IMR-90 (cell line): ENCODE measurements around the gene HEPH. TPM values are rescaled to one million over a fixed set of nuclear protein-coding genes. Genes with fewer than 3 reads are reported as not detected.

Source experiments
- ATAC-seq: fragments of 200-7000 bp; cut with Tn5 transposase; 2 replicates; pipeline ENCODE4 v1.9.1; 2020; ENCODE audit warnings: low read depth, mild to moderate bottlenecking, moderate library complexity
- BruUV-seq: library from RNA; stranded (reverse); fragments of 400-500 nt; replicated peaks from 2 replicates; lab custom pipeline; 2021; lab: Mats Ljungman, UMichigan
- CTCF ChIA-PET: fragments of 300-600 bp; formaldehyde crosslinking; extraction: SDS; loops from one replicate; lab custom pipeline; 2021; ENCODE audit warnings: antibody characterized with exemption; lab: Yijun Ruan, JAX
- POLR2A ChIA-PET: fragments of 300-600 bp; sonication (Branson Sonifier 250); formaldehyde crosslinking; loops from one replicate; lab custom pipeline; 2022; ENCODE audit warnings: antibody characterized with exemption; ENCODE audit not compliant: unreplicated experiment; lab: Charles Lee
- DNase-seq: peaks from one replicate; pipeline ENCODE4 v3.0.0; 2013
- H2AFZ ChIP-seq: replicated peaks from 2 replicates; pipeline ENCODE3; 2013; ENCODE audit warnings: low read length, mild to moderate bottlenecking; ENCODE audit not compliant: poor library complexity
- H2AK5ac ChIP-seq: 2 replicates; pipeline ENCODE4 v1.6.1; 2013; ENCODE audit warnings: low read depth, low read length, inconsistent platforms
- H2AK9ac ChIP-seq: replicated peaks from 2 replicates; pipeline ENCODE3; 2013; ENCODE audit warnings: mild to moderate bottlenecking, low read depth, low read length, moderate library complexity; ENCODE audit not compliant: poor library complexity
- H2BK120ac ChIP-seq: 2 replicates; pipeline ENCODE4 v1.6.1; 2013; ENCODE audit warnings: low read depth, low read length, inconsistent platforms
- H2BK15ac ChIP-seq: 3 replicates; pipeline ENCODE4 v1.6.1; 2013; ENCODE audit warnings: low read depth, low read length, inconsistent platforms
- H2BK20ac ChIP-seq: 2 replicates; pipeline ENCODE4 v1.6.1; 2013; ENCODE audit warnings: low read depth, mild to moderate bottlenecking, inconsistent platforms, low read length, moderate library complexity
- H2BK5ac ChIP-seq: 2 replicates; pipeline ENCODE4 v1.6.1; 2013; ENCODE audit warnings: mild to moderate bottlenecking, low read depth, low read length, inconsistent platforms; ENCODE audit not compliant: poor library complexity, severe bottlenecking
- H3K14ac ChIP-seq: replicated peaks from 2 replicates; pipeline ENCODE4 v1.6.1; 2013; ENCODE audit warnings: low read depth, low read length, inconsistent platforms
- H3K18ac ChIP-seq: 2 replicates; pipeline ENCODE4 v1.6.1; 2013; ENCODE audit warnings: low read depth, low read length, control low read depth
- H3K23ac ChIP-seq: 2 replicates; pipeline ENCODE4 v1.6.1; 2013; ENCODE audit warnings: low read depth, low read length, inconsistent platforms
- H3K27ac ChIP-seq: 2 replicates; pipeline ENCODE4 v1.5.1; 2013; ENCODE audit warnings: mild to moderate bottlenecking, control low read depth, low read length; ENCODE audit not compliant: insufficient read depth
- H3K27me3 ChIP-seq: 2 replicates; pipeline ENCODE4 v1.6.1; 2013; ENCODE audit warnings: low read length; ENCODE audit not compliant: control insufficient read depth, insufficient read depth
- H3K36me3 ChIP-seq: 2 replicates; pipeline ENCODE4 v1.6.1; 2013; ENCODE audit warnings: low read length, mixed read lengths; ENCODE audit not compliant: control insufficient read depth, insufficient read depth
- H3K4ac ChIP-seq: 2 replicates; pipeline ENCODE4 v1.6.1; 2013; ENCODE audit warnings: low read depth, low read length, inconsistent platforms
- H3K4me1 ChIP-seq: 2 replicates; pipeline ENCODE4 v1.6.1; 2013; ENCODE audit warnings: low read length, mixed read lengths; ENCODE audit not compliant: control insufficient read depth, insufficient read depth
- H3K4me2 ChIP-seq: 2 replicates; pipeline ENCODE4 v1.6.1; 2013; ENCODE audit warnings: low read depth, mild to moderate bottlenecking, control low read depth, low read length, moderate library complexity
- H3K4me3 ChIP-seq: 2 replicates; pipeline ENCODE4 v1.5.1; 2013; ENCODE audit warnings: low read depth, mild to moderate bottlenecking, control low read depth, low read length, moderate library complexity; ENCODE audit not compliant: insufficient read depth
- H3K56ac ChIP-seq: 2 replicates; pipeline ENCODE4 v1.6.1; 2013; ENCODE audit warnings: low read length, inconsistent platforms; ENCODE audit not compliant: insufficient read depth; ENCODE audit errors: extremely low read depth
- H3K79me1 ChIP-seq, 2 experiments: 2 replicates each; pipeline ENCODE4 v1.6.1; 2013; ENCODE audit warnings: low read length in 2 of 2, inconsistent platforms in 1 of 2, low read depth in 1 of 2
- H3K9ac ChIP-seq: 2 replicates; pipeline ENCODE4 v1.6.1; 2013; ENCODE audit warnings: low read depth, low read length, control low read depth
- H3K9me1 ChIP-seq: 2 replicates; pipeline ENCODE4 v1.6.1; 2013; ENCODE audit warnings: low read length, inconsistent platforms; ENCODE audit not compliant: insufficient read depth
- H3K9me3 ChIP-seq: 2 replicates; pipeline ENCODE4 v1.6.1; 2013; ENCODE audit warnings: low read length; ENCODE audit not compliant: control insufficient read depth, insufficient read depth
- H4K20me1 ChIP-seq: 2 replicates; pipeline ENCODE4 v1.6.1; 2013; ENCODE audit warnings: low read length, inconsistent platforms; ENCODE audit not compliant: insufficient read depth
- H4K5ac ChIP-seq: 2 replicates; pipeline ENCODE4 v1.6.1; 2013; ENCODE audit warnings: mild to moderate bottlenecking, low read depth, low read length, control low read depth
- H4K8ac ChIP-seq, 2 experiments: 2 replicates each; pipeline ENCODE4 v1.6.1; 2013; ENCODE audit warnings: low read depth in 2 of 2, low read length in 2 of 2, control low read depth in 1 of 2, inconsistent platforms in 1 of 2
- H4K91ac ChIP-seq: 2 replicates; pipeline ENCODE4 v1.6.1; 2013; ENCODE audit warnings: low read depth, low read length, inconsistent platforms; ENCODE audit not compliant: insufficient read depth
- CHD1 ChIP-seq: IDR thresholded peaks from 2 replicates; pipeline ENCODE4 v1.6.1; 2012; ENCODE audit warnings: low read depth, low read length, improper control_type of control experiment
- FOS ChIP-seq: fragments of 150-350 bp; IDR thresholded peaks from 2 replicates; pipeline ENCODE4 v1.6.1; 2016; ENCODE audit warnings: low read depth, low read length
- NFE2L2 ChIP-seq: fragments of 150-350 bp; IDR thresholded peaks from 2 replicates; pipeline ENCODE4 v1.6.1; 2016; ENCODE audit warnings: low read depth, mild to moderate bottlenecking, low read length
- RFX5 ChIP-seq: IDR thresholded peaks from 2 replicates; pipeline ENCODE4 v1.8.0; 2012; ENCODE audit warnings: low read depth, mild to moderate bottlenecking, low read length, moderate library complexity
- USF2 ChIP-seq: fragments of 150-350 bp; IDR thresholded peaks from 2 replicates; pipeline ENCODE4 v1.6.1; 2017; ENCODE audit warnings: mild to moderate bottlenecking, antibody characterized with exemption, low read length, low read depth
- WGBS, 2 experiments: methylation state at CpG; one replicate each; pipeline versions ENCODE4 v1.1.5 to v1.1.7; 2013; ENCODE audit warnings: missing lambda C conversion rate in 2 of 2; ENCODE audit not compliant: insufficient read length in 1 of 2; ENCODE audit errors: extremely low coverage in 2 of 2; 5-methylcytosine and 5-hydroxymethylcytosine counted together
- dilution Hi-C: fragments of 300-500 bp; cut with HindIII; formaldehyde crosslinking; loops from one replicate; pipeline ENCODE4 v1.14.3; 2018; ENCODE audit warnings: low sequenced_read_pairs; ENCODE audit not compliant: unreplicated experiment
- in situ Hi-C: fragments of 300-500 bp; cut with MboI; formaldehyde crosslinking; loops from 3 replicates; pipeline ENCODE4 v1.14.3; 2019; ENCODE audit warnings: low sequenced_read_pairs, inconsistent platforms, mixed read lengths
- intact Hi-C: fragments of 100-400 bp; cut with micrococcal nuclease; formaldehyde crosslinking; loops from 2 replicates; pipeline ENCODE4 v1.10.0; 2022
- polyA plus RNA-seq, 3 experiments: library from polyadenylated mRNA; depleted of rRNA; stranded (reverse); fragments of >200 nt; gene quantifications; 2 replicates each; pipeline ENCODE4 v1.2.3, GENCODE V29; 2012; ENCODE audit warnings: low replicate concordance in 1 of 3
- total RNA-seq: library from RNA; depleted of rRNA; stranded (reverse); fragments of >200 nt; gene quantifications from 2 replicates; pipeline ENCODE4 v1.2.3, GENCODE V29; 2012

The HEPH gene
- total and polyA plus RNA-seq, 2 of the 4 experiments (the other 2 are of a cell fraction) = 23.5 to 29.5 TPM

GRCh38 chrX:66149519-66149918 lies 14.5 kb upstream of the HEPH start:
- Histone ChIP-seq H3K9me3 (no peaks in the 10 kb centered on the region), H3K18ac (no peak overlapping the region), H2BK120ac (no peak overlapping the region), H3K27me3 (peaks cover 2% of the 10 kb centered on the region; the same call in 1 of the 2 replicates), H3K4me3 (no peak overlapping the region), H3K4ac (no peak overlapping the region), H3K23ac (no peak overlapping the region), H2AFZ (no peak overlapping the region), H2BK5ac (no peak overlapping the region), H3K36me3 (no peaks in the 10 kb centered on the region), H4K91ac (no peak overlapping the region), H3K4me1 (no peaks in the 10 kb centered on the region), H2BK15ac (no peak overlapping the region), H3K79me1 (no peaks in the 10 kb centered on the region), H2AK5ac (no peak overlapping the region), H3K14ac (no peak overlapping the region), H3K4me2 (no peak overlapping the region), H4K20me1 (no peaks in the 10 kb centered on the region), H2AK9ac (no peak overlapping the region), H4K8ac (no peak overlapping the region), H3K9ac (no peak overlapping the region), H3K9me1 (no peaks in the 10 kb centered on the region), H2BK20ac (no peak overlapping the region), H4K5ac (no peak overlapping the region), H3K27ac (no peak overlapping the region), H3K56ac (no peak overlapping the region)
- CTCF ChIA-PET = no interaction called here
- no peak for ATAC-seq
- in situ Hi-C loops (no loop called here), dilution Hi-C loops (no loop called here), intact Hi-C loops (no loop called here)
- WGBS, 2 experiments = no CpG with 5 or more reads among the region's 1 CpG
- BruUV-seq = no TSS peak
- TF ChIP-seq FOS = no peak
- no peak for TF ChIP-seq RFX5
- TF ChIP-seq NFE2L2 = peak; percentile 75
- no peak for TF ChIP-seq CHD1
- no peak for TF ChIP-seq USF2
- POLR2A ChIA-PET = no interaction called here
- DNase-seq = no peak
